Karpas-422 (cell line): ENCODE measurements around the gene SGMS2. TPM values are rescaled to one million over a fixed set of nuclear protein-coding genes. Genes with fewer than 3 reads are reported as not detected.

Experiments
- small RNA-seq: library from RNA; depleted of rRNA; stranded (forward); fragments of <200 nt; gene quantifications from one replicate; pipeline ENCODE3, GENCODE V24; 2014
- total RNA-seq: library from RNA; depleted of rRNA; stranded (reverse); fragments of >200 nt; shearing (Covaris generic); gene quantifications from 2 replicates; pipeline ENCODE4 v1.2.3, GENCODE V29; 2014; ENCODE audit warnings: low replicate concordance; rRNA removed

The SGMS2 gene
- total RNA-seq, 1 experiment from 2014 or later, result not detected

Small RNA genes within 50 kb of the gene (small RNA-seq; reads per million reads assigned to genes)
- not detected for gene RNU6-733P

Other genes with a start within 250 kb of the SGMS2 start
- gene PAPSS1, start 104.7 kb upstream of the SGMS2 start, total RNA-seq, result 55.3 and 73.1 TPM in 2 replicates
- 1.5 and 5.3 TPM in 2 replicates for gene CYP2U1, start 106.6 kb downstream of the SGMS2 start, total RNA-seq
- 20.2 and 41.6 TPM in 2 replicates for gene HADH, start 165.0 kb downstream of the SGMS2 start, total RNA-seq